ENCODE data around the gene TRERF1. TPM values are rescaled to one million over a fixed set of nuclear protein-coding genes. Genes with fewer than 3 reads are reported as not detected.

The TRERF1 gene
- polyA plus RNA-seq, 1 donor = 7.6 TPM

DNA sequence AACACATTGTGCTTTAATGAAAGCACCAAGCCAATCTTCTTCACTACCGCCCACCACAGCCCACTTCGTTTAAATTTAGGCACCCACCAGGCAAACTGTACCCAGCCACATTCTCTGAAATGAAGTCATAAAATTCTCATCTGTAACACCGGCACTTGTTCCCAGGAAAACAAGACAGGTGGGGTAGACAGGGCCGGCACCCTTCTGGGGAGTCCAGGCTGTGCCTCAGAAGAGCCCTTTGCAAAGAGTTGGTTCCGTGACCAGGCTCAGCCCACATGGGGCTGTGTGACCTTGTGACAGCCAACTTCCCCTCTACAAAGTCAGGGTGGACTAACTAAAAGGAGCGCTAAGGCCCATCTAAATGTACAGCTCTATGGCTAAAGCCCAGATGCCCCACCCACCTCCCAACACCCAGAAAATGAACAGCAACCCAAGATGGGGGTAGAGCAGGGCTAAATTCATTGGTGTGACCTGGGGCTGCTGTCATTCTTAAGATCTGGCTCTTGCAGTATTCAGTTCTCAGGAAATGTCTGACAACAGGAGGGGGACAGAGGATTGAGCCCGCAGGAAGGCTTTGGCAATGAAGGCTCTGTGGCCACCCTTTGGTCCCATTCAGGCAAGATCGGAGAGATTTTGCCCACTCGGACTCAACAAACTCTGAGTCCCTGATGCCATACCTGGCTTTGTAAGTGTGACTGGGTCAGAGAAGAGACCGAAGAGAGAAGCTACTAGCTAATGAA lies 56.7 kb downstream of the TRERF1 start:
- no peak for DNase-seq (ENCODE audit: low read depth)

DNA sequence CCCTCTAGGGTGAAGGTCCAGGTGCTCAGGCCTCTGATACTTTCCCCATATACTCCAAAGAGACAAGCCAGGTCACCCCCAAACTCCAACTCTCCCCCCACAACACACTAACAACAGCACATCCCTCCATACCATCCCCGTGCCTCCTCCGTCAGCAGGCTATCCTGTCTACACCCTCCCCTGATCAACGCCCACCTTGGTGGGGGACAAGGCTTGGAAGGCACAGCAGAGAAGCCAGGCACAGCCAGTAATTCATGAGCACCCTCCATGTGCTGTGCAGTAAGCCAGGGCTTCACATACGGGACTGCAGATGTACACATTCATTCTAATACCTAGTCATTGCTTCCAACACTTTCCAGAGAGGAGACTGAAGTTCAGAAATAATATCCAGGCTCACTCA lies 57.6 kb downstream of the TRERF1 start:
- DNase-seq (ENCODE audit: low read depth) = no peak

DNA sequence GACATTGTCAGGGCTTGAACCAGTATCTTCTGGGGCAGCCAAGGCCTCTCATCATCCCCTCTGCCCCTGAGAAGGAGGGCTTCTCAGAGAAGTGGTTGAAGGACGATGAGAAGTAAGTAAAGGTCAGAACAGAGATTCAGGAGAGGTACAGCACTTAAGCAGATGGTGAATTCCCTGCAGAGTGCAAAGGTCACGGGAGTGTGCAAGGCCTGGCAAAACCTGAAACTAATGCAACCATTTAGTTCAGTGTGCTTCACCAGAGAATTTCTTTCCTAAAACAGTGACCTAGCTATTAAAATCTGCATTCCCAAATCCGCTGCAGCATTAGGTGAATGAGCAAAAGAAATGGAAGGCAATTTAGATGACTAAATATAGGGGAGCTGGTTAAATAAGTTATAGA lies 58.4 kb downstream of the TRERF1 start:
- DNase-seq (ENCODE audit: low read depth) = no peak

DNA sequence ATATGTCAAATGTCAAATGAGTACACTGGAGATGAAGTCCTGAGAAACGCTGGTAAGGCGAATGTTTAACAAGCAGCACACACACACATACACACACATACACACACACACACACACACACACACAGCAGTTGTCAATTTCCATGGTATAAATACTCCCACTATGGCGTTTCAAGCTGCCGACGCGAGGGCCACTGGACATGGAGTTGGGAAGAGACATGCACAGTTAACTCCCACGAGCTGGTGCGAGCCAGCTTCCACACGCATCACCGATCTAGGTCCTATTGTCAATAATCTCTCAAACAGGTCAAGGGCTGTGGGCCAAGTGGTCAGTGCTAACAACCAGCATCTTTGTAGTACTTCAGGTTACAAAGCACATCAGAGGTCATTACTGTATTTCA lies 58.9 kb downstream of the TRERF1 start:
- DNase-seq (ENCODE audit: low read depth) = no peak

DNA sequence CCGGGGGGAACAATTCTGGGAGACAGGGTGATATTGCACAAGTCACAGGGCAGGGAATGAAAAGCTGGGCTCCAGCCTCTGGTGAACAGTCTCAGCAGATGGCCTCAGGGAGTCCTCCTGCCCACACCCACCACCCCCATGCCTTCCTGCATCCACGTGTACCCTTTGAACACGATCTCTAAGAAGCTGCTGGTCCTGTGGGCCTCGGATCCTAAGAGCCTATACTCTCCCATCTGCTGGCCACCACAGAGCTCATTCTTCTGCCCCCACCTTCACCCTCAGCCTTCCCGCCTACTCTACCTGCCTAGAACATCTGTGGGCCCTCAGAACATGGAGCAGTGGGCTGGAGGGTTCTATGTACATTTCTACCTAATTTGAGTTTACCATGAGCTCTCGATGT lies 60.3 kb downstream of the TRERF1 start:
- DNase-seq (ENCODE audit: low read depth) = no peak

DNA sequence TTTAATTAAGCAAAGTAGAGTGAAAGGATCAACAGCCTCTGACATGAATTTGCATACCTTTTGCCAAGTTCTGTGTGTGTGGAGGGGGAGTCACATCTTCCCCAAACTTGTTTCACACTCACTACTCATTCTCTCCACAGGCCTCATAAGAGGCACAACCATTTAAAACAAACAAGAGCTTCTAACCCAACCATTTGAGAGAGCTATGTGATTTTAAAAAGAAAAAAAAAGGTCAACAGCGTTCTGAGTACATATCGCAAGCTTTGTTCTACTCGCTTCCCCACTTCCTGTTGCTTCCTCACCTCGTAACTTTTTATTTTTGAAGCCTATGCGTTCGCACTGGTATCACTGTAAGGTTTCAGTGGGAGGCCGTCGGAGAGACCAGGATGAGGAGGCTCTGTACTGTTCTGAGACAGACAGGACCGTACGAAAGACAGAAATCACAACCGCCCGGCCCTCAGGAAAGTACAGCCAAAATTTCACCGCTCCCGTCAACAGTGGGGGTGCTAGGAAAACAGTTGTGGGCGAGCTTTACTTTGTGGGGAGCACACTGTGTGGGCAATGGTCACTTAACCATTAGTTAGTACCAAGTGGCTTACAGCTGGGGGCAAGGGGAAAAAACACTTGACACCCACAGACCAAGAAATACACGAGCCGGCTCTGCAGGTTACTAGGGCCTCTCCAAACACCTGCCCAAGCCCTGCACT lies 61.3 kb downstream of the TRERF1 start:
- DNase-seq (ENCODE audit: low read depth) = no peak

DNA sequence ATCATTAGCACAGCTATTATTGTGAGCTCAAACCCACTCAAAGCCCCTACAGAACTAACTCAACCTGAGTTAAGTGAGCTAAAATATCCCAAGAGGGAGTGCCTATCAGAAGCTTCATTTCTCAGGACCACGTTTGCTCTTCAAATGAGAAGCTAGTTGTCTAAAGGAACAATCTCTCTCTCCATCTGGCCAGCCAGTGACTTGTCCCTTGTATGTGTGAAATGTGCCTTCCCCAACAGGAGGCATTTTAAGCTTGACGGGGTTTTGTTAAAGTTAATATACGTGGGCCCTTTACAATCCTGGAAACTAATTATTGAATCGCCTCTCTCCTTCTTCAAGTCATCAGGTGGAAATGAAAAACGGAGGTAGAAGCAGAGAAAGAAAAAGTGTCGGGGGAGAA lies 62.0 kb downstream of the TRERF1 start:
- DNase-seq (ENCODE audit: low read depth) = no peak

DNA sequence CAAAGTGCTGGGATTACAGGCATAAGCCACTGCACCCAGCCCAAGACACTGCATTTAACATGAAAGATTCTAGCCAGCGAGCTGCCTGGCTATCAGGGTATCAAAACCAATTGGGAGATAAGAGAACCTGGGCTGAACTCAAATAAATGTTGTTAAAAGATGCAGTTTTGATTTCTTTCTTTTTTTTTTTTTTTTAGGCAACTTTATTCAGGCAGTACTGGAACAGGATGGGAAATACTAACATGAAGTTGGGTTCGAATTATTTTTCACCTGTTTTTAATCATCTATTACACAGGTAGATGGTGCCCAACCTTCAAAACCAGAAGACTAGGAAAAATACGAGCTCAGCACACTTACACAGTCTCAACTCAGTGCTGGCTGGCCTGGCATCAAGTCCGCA lies 63.7 kb downstream of the TRERF1 start:
- DNase-seq (ENCODE audit: low read depth) = no peak

DNA sequence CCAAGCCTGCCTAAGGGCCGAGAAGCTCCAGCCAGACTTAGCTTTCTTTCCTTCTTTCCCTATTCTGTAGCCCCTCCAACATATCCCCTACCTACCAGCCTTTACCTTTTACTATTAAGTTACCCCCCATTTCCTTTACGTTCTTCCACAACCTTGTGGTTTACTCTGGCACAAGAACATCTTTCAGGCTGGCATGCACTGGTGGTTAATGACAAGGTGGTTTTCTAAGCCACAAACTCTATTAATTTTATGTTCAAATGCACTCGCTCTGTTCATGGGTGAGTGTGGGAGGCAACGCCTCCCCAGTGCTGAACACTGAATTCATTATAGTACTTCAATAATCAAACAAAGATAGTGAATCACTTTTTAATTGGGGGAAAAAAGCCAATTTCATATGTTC lies 64.4 kb downstream of the TRERF1 start:
- no peak for DNase-seq (ENCODE audit: low read depth)

DNA sequence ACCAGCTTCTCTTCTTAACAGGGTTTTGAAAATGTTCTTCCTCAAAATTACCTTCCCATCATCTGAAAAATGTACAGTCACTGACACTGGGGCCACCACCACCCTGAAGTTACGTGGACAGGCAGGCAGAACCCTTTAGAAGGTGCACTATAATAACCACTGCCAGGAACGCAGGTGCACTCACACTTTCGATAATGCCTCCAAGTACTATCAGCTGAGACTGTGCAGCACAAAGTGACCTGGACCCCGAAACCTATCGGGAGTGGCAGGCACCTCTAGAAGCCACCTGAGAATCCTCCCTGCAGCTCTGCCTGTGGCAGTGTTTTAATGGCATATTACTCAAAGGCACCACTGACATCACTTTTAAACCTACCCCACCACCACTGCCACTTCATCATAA lies 66.4 kb downstream of the TRERF1 start:
- DNase-seq (ENCODE audit: low read depth) = no peak

DNA sequence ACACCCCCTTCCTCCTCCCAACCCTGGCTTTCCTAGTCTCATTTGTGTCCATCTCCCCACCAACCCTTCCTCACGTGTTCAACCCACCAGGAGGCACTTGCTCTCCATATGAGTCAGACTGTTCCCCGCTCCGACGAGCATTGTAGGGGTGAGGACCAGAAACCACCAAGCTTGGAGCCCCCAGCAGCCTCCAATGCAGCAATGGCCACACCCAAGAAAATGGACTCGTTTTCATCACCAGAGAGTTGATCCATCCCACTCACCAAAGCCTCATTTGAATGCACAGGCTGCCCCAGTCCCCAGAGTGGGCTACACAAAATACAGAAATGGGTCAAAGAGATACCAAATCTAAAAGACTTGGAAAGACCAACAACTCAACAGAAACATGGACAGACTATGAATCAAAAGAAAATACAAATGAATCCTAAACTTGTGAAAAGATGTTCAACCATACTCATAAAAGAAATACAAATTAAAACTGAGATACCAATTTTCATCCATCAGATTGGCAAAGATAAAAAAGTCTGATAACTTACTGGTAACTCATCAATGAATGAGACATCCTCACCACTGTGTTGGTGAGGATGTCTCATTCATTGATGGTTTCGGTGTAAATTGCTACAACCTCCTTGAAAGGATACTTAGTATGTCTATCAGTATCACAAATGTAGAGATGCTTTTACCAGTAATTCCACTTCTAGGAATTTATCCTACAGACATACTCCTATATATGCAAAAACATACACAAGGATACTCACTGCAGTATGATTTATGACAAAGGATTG lies 68.1 kb downstream of the TRERF1 start:
- DNase-seq (ENCODE audit: low read depth) = no peak

DNA sequence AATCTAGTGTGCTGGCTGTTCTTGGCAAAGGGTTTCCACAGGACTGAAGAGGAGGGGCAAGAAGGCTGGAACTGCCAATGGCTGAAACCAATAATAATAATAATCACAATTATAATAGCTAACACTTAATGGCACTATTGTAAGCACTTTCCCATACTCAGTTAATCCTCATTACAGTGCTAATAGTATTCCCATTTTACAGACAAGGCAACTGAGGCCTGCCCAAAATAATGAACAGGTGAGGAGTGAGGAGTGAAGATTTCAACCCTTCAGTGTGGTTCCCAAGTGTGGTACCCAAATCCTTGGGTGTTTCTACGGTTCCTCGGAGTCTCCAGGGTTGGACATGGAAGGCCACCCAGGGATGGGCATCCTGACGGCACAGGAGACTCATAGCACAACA lies 69.9 kb downstream of the TRERF1 start:
- no peak for DNase-seq (ENCODE audit: low read depth)

DNA sequence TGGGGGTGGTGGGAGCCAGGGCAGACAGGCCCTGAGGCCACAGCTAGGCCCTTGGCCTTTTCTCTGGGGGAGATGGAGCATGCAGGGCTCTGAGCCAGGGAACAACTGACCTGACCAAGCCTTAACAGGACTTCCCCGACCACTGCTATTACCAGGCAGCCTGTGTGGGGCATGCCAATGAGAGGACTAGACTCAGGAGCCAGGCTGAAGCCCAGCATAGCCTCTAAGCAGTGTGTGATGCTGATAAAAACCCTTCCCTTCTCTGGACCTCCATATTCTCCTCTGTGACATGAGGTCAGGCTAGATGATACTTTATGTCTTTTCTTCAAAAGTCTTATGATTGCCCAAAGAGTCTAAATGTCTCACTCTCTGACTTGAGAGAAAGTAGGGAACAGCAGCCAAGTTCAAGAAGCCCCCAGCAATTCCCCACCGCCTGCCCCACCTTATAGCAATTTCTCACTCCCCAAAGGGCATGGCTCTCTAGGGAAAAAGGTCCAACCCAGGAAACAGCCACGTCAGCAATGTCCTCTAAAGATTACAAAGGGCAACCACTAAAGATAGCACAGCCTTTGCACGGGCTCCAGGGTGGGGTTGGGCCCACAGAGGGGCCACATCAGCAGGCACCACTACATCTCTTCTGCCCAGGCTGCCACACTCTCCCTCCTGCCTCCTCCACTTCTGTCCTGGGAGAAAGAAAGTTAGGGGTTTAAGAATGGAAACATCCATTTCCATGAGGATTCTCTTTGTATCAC lies 71.3 kb downstream of the TRERF1 start:
- DNase-seq (ENCODE audit: low read depth) = no peak

DNA sequence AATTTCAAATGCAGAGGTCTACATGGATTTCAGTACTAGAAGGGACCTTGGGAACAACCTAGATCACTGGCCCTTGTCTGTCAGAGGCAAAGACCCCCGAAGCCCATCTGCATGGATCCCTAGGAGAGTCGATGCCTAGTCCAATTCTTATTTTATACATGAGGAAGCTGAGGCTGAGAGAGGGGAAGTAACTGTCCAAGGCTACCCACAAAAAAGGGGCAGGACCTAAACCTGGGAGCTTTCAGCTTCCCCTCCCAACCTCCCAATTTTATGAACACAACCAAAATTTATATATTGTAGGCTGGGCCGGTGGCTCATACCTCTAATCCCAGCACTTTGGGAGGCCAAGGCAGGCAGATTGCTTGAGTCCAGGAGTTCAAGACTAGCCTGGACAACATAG lies 73.2 kb downstream of the TRERF1 start:
- no peak for DNase-seq (ENCODE audit: low read depth)

DNA sequence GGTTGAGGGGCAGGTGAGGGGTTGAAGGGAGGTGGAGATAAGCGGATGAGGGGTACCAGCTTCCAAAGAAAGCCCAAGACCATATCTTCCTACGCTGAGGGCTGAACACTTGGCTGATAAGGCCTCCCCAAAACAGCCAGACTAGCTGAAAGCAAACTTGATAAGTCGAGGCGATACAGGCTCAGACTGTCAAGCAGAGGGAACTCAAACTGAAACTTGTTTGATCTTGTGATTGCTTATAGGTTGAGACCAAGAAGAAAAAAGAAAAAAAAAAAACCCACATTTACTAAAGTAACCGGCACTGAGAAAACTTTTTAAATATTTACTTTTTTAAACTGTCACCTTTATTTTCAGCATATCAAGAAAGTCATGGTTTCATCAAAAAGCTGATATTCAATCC lies 73.6 kb downstream of the TRERF1 start:
- DNase-seq (ENCODE audit: low read depth) = no peak

DNA sequence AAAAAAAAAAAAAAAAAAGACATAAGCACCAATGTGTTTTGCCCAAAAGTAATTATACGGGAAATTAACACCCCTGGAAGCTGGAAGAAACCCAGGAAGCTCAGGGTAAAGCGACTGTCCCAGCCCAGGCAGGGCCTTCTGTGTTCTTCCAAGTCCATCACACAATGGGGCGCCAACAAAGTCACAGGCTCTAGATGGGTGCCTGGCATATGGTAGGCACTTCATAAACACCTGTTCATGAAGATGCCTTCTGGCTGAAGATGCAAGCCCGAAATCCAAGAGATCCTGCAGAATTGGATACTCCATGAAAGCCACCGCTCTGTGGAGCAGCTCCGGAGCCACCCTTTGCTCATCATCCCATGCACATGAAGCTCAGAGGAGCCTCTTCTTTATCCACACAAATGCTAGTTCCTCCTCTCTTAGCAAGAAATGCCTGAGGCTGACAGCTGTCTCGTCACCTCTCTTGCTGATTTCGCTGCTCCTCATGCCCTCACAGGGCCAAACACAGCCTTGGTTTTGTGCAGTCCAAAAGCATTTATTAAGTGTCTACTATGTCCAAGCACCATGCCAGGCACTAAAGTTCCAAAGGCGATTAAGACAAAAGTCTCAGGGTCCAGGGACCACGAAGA lies 76.6 kb downstream of the TRERF1 start:
- no peak for DNase-seq (ENCODE audit: low read depth)

DNA sequence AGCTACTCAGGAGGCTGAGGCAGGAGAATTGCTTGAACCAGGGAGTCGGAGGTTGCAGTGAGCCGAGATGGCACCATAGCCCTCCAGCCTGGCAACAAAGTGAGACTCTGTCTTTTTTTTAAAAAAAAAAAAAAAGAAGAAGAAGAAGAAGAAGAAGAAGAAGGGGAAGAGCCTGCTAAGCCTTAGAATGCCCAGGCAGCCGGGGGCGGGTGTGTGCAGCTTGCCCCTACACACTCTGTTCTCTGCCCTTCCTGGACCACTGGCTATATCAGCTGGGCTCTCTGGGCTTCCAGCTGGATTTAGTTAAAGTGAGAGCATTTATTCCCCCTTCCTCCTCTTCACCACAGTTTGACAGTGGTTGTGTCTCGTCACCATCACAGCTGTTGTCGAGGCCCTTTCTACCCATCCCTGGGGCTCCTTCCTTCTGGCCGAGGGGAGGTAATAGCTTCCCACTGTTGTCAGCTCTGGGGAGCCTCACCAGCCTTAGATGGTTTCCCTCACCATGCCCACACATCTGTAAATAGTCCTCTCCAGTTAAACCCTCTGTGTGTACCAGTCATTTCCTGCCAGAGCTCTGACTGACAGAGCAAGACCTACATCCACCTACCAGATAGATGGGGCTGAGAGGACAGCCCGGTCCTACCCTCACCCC lies 77.6 kb downstream of the TRERF1 start:
- DNase-seq (ENCODE audit: low read depth) = no peak

DNA sequence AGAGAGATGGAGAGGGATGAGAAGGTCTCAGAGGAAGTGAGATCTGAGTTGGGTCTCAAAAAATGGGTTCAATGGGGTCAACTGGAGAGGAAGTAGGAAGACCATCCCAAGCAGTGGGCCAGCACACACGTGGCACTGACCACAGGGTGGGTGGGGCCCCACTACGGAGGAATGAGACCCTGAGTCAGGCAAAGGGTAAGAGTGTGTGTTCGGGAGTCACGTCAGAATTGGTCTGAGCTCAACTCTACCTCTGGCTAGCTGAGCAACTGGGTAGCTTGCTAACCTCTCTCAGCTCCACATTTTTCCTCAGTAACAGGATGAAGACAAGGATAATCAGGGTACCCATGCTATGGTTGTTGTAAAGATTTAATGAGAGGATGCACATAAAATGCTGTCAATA lies 79.0 kb downstream of the TRERF1 start:
- no peak for DNase-seq (ENCODE audit: low read depth)

DNA sequence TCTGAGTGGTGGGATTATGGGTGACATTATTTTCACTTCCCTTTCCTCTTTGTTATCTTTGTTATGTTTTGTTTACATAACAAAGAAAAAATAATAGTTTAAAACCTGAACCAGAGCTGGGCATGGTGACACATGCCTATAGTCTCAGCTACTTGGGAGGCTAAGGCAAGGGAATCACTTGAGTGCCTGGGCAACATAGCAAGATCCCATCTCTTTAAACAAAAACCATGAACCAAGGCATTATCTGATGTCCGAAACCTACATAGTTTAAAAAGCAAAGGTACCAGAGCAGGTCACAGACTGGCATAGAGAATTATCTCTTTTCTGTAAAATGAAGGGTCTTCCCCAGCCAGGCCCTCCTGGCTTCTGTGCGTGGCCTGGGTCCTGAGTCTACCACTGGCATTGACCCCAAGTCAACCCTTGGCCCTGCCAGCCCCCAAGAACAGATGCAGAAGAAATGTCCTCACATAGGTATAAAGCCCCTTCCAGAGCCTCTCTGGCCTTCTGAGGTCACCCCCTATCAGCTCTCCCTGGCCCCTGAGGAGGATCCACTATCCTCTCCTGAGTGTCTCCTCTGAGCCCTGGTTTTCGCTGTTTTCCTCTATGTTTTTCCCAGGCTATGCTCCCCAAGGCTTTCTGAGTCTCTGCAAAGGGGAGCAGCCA lies 81.3 kb downstream of the TRERF1 start:
- no peak for DNase-seq (ENCODE audit: low read depth)

DNA sequence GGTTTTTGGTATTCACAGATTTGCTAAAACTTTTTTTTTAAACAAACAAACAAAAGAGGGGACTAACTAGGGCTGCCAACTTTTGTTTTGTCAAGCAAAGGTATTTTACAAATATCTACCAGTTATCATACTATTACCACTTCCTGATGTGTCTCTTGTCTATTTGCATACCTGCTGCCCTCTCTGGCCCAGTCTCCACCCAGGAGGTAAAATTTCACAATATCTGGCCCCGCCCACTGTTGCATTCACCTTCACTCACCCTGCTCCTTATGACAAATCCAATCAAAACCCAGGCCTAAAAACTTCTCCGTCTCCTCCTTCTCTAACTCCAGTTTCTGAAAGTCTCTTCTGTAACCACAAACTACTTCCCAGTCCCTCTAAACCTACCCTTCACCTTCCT lies 82.2 kb downstream of the TRERF1 start:
- DNase-seq (ENCODE audit: low read depth) = no peak

DNA sequence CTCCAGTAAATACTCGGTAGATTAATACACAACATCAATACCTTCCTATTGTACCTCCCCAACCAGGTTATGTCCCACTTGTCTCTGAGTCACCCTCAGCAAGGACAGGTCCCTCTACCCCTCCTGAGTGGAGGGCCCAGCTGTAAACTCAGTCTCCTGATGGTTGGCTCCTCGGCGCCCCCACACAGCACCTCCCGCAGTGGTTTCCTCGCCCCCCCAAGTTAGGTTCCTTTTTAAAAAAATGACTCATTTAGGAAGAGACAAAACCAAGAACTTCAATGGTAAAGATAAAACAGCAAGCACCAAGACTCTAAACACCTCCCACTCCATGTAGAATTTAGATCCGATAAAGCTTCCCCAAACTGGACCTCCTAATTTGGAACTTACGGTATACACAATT lies 83.5 kb downstream of the TRERF1 start:
- no peak for DNase-seq (ENCODE audit: low read depth)

All from forelimb muscle (tissue), 1 donor.